ENCODE data around the gene TAF1. TPM values are rescaled to one million over a fixed set of nuclear protein-coding genes. Genes with fewer than 3 reads are reported as not detected.

Gene TAF1
- total RNA-seq, 6 donors from 2014 or later = 29.3 to 307 (median 55.3) TPM

DNA sequence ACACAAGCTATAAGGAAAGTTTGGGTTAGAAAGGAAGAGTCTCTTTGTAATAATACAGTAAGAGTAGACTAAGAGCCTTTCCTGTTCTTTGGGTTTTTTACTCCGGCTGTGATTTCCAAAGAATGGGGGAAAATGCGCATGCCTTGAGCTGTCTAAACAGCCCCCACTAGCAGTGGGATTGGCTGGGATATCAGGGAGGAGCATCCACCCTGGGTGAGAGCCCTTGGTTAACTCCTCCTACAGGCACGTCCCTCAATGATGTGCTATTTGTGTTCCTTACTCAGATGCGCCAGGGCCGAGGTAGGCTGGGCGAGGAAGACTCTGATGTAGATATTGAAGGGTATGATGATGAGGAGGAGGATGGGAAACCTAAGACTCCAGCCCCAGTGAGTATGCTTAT lies 92.7 kb downstream of the TAF1 start:
- ATAC-seq (ENCODE audit: low FRiP score in 2 of 2) (no peak), DNase-seq (no peak)
- Histone ChIP-seq H3K4me1 (no peaks in the 10 kb centered on the region), H3K4me3 (no peak overlapping the region), H3K36me3 (peaks cover 0 to 82% (median 30%) of the 10 kb centered on the region in 4 donors), H3K27ac (no peak overlapping the region), H3K27me3 (no peaks in the 10 kb centered on the region), H3K9me3 (no peaks in the 10 kb centered on the region)
- TF ChIP-seq, protein P1, sequence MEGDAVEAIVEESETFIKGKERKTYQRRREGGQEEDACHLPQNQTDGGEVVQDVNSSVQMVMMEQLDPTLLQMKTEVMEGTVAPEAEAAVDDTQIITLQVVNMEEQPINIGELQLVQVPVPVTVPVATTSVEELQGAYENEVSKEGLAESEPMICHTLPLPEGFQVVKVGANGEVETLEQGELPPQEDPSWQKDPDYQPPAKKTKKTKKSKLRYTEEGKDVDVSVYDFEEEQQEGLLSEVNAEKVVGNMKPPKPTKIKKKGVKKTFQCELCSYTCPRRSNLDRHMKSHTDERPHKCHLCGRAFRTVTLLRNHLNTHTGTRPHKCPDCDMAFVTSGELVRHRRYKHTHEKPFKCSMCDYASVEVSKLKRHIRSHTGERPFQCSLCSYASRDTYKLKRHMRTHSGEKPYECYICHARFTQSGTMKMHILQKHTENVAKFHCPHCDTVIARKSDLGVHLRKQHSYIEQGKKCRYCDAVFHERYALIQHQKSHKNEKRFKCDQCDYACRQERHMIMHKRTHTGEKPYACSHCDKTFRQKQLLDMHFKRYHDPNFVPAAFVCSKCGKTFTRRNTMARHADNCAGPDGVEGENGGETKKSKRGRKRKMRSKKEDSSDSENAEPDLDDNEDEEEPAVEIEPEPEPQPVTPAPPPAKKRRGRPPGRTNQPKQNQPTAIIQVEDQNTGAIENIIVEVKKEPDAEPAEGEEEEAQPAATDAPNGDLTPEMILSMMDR (IDR thresholded peaks at IDR 0.05) = no peak
- TF ChIP-seq EP300 (IDR thresholded peaks at IDR 0.05) = no peak
- no peak for TF ChIP-seq POLR2AphosphoS5 (IDR thresholded peaks at IDR 0.05)
- no peak for TF ChIP-seq POLR2A (IDR thresholded peaks at IDR 0.05)
- 92 to 97% methylated on average over 6 of the region's 6 CpGs for WGBS, 2 donors

DNA sequence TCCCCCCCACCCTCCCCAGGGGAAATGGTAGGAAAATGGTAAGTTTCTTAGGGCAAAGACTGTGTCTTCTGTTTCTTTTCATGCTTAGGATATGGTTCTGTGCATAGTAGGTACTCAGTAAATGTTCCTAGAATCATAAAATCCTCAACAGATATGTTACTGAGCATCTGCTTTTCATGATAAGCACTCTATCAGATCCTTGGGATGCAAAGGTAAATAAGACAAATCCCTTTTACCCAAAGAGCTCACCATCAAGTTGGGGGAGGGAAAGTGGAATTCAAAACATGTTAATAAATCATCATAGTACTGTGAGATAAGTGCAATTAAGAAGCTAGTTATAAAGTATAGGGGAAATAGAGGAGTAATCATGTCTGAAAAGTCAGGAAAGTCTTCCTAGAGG lies 98.8 kb downstream of the TAF1 start:
- Histone ChIP-seq H3K4me1 (no peaks in the 10 kb centered on the region), H3K4me3 (no peak overlapping the region), H3K27ac (no peak overlapping the region), H3K36me3 (peaks cover 0 to 55% (median 17%) of the 10 kb centered on the region in 4 donors), H3K27me3 (no peaks in the 10 kb centered on the region), H3K9me3 (no peaks in the 10 kb centered on the region)
- DNase-seq = no peak
- no peak for TF ChIP-seq POLR2A (IDR thresholded peaks at IDR 0.05)
- no peak for TF ChIP-seq POLR2AphosphoS5 (IDR thresholded peaks at IDR 0.05)
- TF ChIP-seq, protein P1 (IDR thresholded peaks at IDR 0.05) = no peak
- TF ChIP-seq EP300 (IDR thresholded peaks at IDR 0.05) = no peak
- no peak for ATAC-seq (ENCODE audit: low FRiP score in 2 of 2)

- no peak overlapping the region for H3K4me3 ChIP-seq
- no peak overlapping the region for H3K27ac ChIP-seq
- H3K36me3 ChIP-seq = peaks cover 0 to 34% (median 8%) of the 10 kb centered on the region in 4 donors
- DNase-seq (peak in 1 of 2 donors; percentile 32), ATAC-seq (ENCODE audit: low FRiP score in 2 of 2) (no peak)
- WGBS, 2 donors = 63 to 77% methylated on average over 4 to 5 of the region's 5 CpGs
- no peaks in the 10 kb centered on the region for H3K27me3 ChIP-seq
- H3K4me1 ChIP-seq = no peaks in the 10 kb centered on the region
- no peak for TF ChIP-seq EP300 (IDR thresholded peaks at IDR 0.05)
- TF ChIP-seq, protein P1 (IDR thresholded peaks at IDR 0.05) = no peak
- TF ChIP-seq POLR2A (IDR thresholded peaks at IDR 0.05) = no peak
- no peak for TF ChIP-seq POLR2AphosphoS5 (IDR thresholded peaks at IDR 0.05)
- no peaks in the 10 kb centered on the region for H3K9me3 ChIP-seq
These were observed 100.9 kb downstream of the TAF1 start for GRCh38 chrX:71466979-71467523.

GRCh38 chrX:71475785-71476540 lies 109.8 kb downstream of the TAF1 start:
- no peaks in the 10 kb centered on the region for H3K27me3 ChIP-seq
- no peaks in the 10 kb centered on the region for H3K36me3 ChIP-seq
- no peaks in the 10 kb centered on the region for H3K9me3 ChIP-seq
- TF ChIP-seq POLR2AphosphoS5 (IDR thresholded peaks at IDR 0.05) (no peak), POLR2A (IDR thresholded peaks at IDR 0.05) (no peak), EP300 (IDR thresholded peaks at IDR 0.05) (no peak)
- TF ChIP-seq, protein P1 (IDR thresholded peaks at IDR 0.05) = no peak
- H3K4me1 ChIP-seq = no peaks in the 10 kb centered on the region
- ATAC-seq (ENCODE audit: low FRiP score in 2 of 2) (no peak), DNase-seq (no peak)
- WGBS, 2 donors = 74 to 76% methylated on average over 6 to 8 of the region's 8 CpGs
- H3K27ac ChIP-seq = no peak overlapping the region
- H3K4me3 ChIP-seq = no peak overlapping the region
